ENCODE measurements around the gene NINJ2. TPM values are rescaled to one million over a fixed set of nuclear protein-coding genes. Genes with fewer than 3 reads are reported as not detected.

Gene NINJ2
- polyA plus RNA-seq, 3 donors, result 32.9 to 92.7 (median 73.7) TPM

DNA sequence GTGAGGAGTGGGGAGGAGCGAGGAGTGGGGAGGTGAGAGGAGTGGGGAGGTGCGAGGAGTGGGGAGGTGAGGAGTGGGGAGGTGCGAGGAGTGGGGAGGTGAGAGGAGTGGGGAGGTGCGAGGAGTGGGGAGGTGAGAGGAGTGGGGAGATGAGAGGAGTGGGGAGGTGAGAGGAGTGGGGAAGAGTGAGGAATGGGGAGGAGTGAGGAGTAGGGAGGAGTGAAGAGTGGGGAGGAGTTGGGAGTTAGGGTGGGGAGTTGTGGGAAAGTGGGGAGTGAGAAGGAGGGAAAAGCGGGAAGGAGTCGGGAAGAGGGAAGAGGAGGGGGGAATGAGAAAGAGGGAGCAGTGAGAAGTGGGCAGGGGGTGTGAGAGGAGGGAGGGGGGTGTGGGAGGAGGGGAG is 117.4 kb downstream of the NINJ2 start:
- H3K27ac ChIP-seq (ENCODE audit: low read depth in 1 of 2, low read length in 2 of 2), result no peak overlapping the region
- H3K4me3 ChIP-seq (replicated peaks in 1 of 3; ENCODE audit: low read depth in 2 of 3, low read length in 3 of 3), result no peak overlapping the region
- H3K36me3 ChIP-seq (replicated peaks in 1 of 2; ENCODE audit: control insufficient read depth in 1 of 2, insufficient read depth in 2 of 2, low read length in 2 of 2), result no peaks in the 10 kb centered on the region
- H3K9ac ChIP-seq (ENCODE audit: insufficient read depth, low read length, poor library complexity, severe bottlenecking), result no peak overlapping the region
- peaks cover 17% of the 10 kb centered on the region for H3K4me1 Mint-ChIP-seq
- H4K20me1 ChIP-seq (ENCODE audit: insufficient read depth, low read length), result no peaks in the 10 kb centered on the region
- no peak overlapping the region for H3K4me3 Mint-ChIP-seq
- no peaks in the 10 kb centered on the region for H3K36me3 Mint-ChIP-seq
- DNase-seq, result no peak
- TF ChIP-seq, protein P1, sequence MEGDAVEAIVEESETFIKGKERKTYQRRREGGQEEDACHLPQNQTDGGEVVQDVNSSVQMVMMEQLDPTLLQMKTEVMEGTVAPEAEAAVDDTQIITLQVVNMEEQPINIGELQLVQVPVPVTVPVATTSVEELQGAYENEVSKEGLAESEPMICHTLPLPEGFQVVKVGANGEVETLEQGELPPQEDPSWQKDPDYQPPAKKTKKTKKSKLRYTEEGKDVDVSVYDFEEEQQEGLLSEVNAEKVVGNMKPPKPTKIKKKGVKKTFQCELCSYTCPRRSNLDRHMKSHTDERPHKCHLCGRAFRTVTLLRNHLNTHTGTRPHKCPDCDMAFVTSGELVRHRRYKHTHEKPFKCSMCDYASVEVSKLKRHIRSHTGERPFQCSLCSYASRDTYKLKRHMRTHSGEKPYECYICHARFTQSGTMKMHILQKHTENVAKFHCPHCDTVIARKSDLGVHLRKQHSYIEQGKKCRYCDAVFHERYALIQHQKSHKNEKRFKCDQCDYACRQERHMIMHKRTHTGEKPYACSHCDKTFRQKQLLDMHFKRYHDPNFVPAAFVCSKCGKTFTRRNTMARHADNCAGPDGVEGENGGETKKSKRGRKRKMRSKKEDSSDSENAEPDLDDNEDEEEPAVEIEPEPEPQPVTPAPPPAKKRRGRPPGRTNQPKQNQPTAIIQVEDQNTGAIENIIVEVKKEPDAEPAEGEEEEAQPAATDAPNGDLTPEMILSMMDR (IDR thresholded peaks at IDR 0.05), result no peak
- no peak overlapping the region for H3K27ac Mint-ChIP-seq
- H3K27me3 Mint-ChIP-seq (ENCODE audit: low read depth in 3 of 3), result peaks cover 8 to 49% (median 11%) of the 10 kb centered on the region in 3 donors
- H3K9me3 Mint-ChIP-seq, result peaks cover 0 to 2% (median 0%) of the 10 kb centered on the region in 7 donors
- 86% methylated on average over 5 of the region's 6 CpGs for WGBS (ENCODE audit: insufficient coverage)
- H2AFZ ChIP-seq (ENCODE audit: insufficient read depth, low read depth, low read length, poor library complexity, severe bottlenecking), result no peak overlapping the region
- H3K4me2 ChIP-seq (replicated peaks; ENCODE audit: extremely low read depth, low read length, poor library complexity, severe bottlenecking), result no peak overlapping the region
- no peaks in the 10 kb centered on the region for H3K79me2 ChIP-seq (ENCODE audit: insufficient read depth, low read length)
- H3K9me3 ChIP-seq (replicated peaks in 1 of 2; ENCODE audit: control insufficient read depth in 1 of 2, insufficient read depth in 1 of 2, low read length in 2 of 2), result no peaks in the 10 kb centered on the region
- peaks cover 14 to 26% of the 10 kb centered on the region in 2 donors for H3K4me1 ChIP-seq (ENCODE audit: control insufficient read depth in 1 of 2, insufficient read depth in 2 of 2, low read length in 2 of 2)
- H3K27me3 ChIP-seq (ENCODE audit: control insufficient read depth in 2 of 2, insufficient read depth in 2 of 2, low read length in 2 of 2), result peaks cover 0 to 7% of the 10 kb centered on the region in 2 donors
- intact Hi-C loops (cut with micrococcal nuclease), result loop anchor here (2.0 to 5.0 kb wide), 3 partner anchors 89 to 104 kb away; partner anchors contain the start of gene B4GALNT3 (in 1 of the 2)

GRCh38 chr12:544941-545635 is 118.2 kb downstream of the NINJ2 start:
- TF ChIP-seq, protein P1 (IDR thresholded peaks at IDR 0.05), result no peak
- WGBS (ENCODE audit: insufficient coverage), result 94% methylated on average over 5 of the region's 9 CpGs
- Histone ChIP-seq H3K9ac (ENCODE audit: insufficient read depth, low read length, poor library complexity, severe bottlenecking) (no peak overlapping the region), H4K20me1 (ENCODE audit: insufficient read depth, low read length) (no peaks in the 10 kb centered on the region), H3K36me3 (replicated peaks in 1 of 2; ENCODE audit: control insufficient read depth in 1 of 2, insufficient read depth in 2 of 2, low read length in 2 of 2) (no peaks in the 10 kb centered on the region), H3K4me3 (replicated peaks in 1 of 3; ENCODE audit: low read depth in 2 of 3, low read length in 3 of 3) (no peak overlapping the region), H3K4me2 (replicated peaks; ENCODE audit: extremely low read depth, low read length, poor library complexity, severe bottlenecking) (peak overlapping the region; percentile 16), H3K27me3 (ENCODE audit: control insufficient read depth in 2 of 2, insufficient read depth in 2 of 2, low read length in 2 of 2) (peaks cover 0 to 7% of the 10 kb centered on the region in 2 donors), H3K4me1 (ENCODE audit: control insufficient read depth in 1 of 2, insufficient read depth in 2 of 2, low read length in 2 of 2) (peaks cover 14 to 26% of the 10 kb centered on the region in 2 donors), H3K79me2 (ENCODE audit: insufficient read depth, low read length) (no peaks in the 10 kb centered on the region), H3K27ac (ENCODE audit: low read depth in 1 of 2, low read length in 2 of 2) (no peak overlapping the region), H3K9me3 (replicated peaks in 1 of 2; ENCODE audit: control insufficient read depth in 1 of 2, insufficient read depth in 1 of 2, low read length in 2 of 2) (no peaks in the 10 kb centered on the region), H2AFZ (ENCODE audit: insufficient read depth, low read depth, low read length, poor library complexity, severe bottlenecking) (no peak overlapping the region)
- Mint-ChIP-seq H3K4me1 (peaks cover 17% of the 10 kb centered on the region), H3K27me3 (ENCODE audit: low read depth in 3 of 3) (peaks cover 6 to 52% (median 11%) of the 10 kb centered on the region in 3 donors), H3K27ac (peak overlapping the region in 2 of 7 donors; percentile 42 to 57), H3K9me3 (peaks cover 0 to 2% (median 0%) of the 10 kb centered on the region in 7 donors), H3K4me3 (peak overlapping the region in 1 of 2 donors; percentile 61), H3K36me3 (no peaks in the 10 kb centered on the region)
- intact Hi-C loops (cut with micrococcal nuclease), result loop anchor here (5.0 kb wide), 2 partner anchors 88 to 103 kb away; partner anchors contain the start of gene B4GALNT3 (in 1 of the 2)
- DNase-seq, result no peak
